ENCODE results near the gene GFRA4.

GRCh38 chr20:3648951-3649350 is 14.2 kb downstream of the GFRA4 start:
- TF ChIP-seq CTCF (IDR thresholded peaks at IDR 0.05) (no peak), POLR2A (IDR thresholded peaks at IDR 0.05) (no peak)

Measured in adrenal gland (tissue), 5 donors.